ENCODE measurements around the gene SELENOS. TPM values are rescaled to one million over a fixed set of nuclear protein-coding genes. Genes with fewer than 3 reads are reported as not detected.
A peak's percentile ranks its signal among the peaks of the same experiment; 100 is the strongest.

The SELENOS gene
- total RNA-seq, 6 experiments from 2014 or later, result 30.4 to 52.5 (median 39.6) TPM

DNA sequence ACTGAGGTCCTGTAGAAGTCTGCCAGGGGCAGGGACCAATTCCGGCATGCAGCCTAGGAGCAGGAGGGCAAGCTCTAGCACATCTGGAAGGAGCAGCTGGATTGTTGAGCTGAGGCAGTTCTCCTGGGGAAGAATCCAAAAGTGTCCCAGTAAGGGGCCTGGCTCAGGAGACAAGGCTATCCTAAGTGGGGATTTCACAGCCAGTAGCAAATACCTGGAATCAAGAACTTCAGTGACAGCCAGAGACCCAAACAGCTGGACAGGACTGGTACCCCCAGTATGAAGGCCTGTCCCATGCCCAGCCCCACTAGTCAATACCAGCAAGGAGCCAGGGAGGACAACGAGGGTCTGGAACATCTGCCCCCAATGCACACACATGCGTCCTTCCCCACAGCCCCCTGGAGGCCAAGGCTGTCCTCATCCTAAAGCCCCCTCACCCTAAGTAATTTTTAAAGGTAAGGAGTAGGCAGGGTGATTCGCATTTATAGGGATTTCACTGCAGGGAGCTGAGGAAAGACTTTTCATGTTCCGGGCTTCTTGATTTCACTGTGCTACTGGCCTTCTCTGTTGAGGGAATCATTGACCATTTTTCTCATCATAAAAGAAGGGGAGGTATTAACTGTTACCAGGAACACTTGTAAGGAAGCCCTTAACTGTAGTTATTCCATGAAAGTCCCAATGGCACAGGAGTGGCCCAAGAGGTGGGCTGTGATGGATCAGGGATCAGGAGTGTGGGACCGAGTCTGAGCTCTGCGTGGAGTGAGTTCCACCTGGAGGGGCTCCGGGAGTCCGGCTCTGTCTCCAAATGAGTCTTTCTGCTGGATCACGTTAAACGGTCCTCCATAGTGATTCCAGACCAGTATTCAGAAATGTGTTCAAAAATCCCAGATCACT lies 22.9 kb downstream of the SELENOS start:
- no peak for ATAC-seq

DNA sequence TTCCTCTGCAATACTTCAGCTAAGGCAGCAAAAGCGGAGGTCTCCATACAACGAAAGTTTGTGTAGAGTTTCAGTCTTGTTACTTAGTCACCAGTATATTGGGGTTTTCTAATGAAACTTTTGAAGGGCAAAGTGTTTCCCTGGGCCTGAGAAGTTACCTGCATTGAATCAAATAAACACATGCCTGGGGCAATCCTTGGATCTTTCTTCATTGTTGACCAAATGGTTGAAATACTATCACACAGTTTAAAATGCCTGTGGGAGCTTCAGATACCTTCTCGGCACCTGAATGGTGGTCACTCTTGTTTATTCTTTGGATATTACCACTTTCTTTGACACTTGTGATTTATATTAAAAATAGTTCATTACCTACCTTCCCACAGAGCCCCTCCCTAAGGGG lies 24.4 kb downstream of the SELENOS start:
- intact Hi-C loops (cut with DNase I), result loop anchor here in 1 of 2 donors (5.0 kb wide), 1 partner anchor 166 kb away; no protein-coding TSS in a partner anchor
- WGBS (ENCODE audit: insufficient coverage, low coverage, low lambda C conversion rate, missing lambda C conversion rate), result 23% methylated on average over 3 of the region's 3 CpGs

More for the DNA sequence above, 22.9 kb downstream of the SELENOS start:
- 80% methylated on average over 9 of the region's 11 CpGs for WGBS (ENCODE audit: insufficient coverage, low coverage, low lambda C conversion rate, missing lambda C conversion rate)
- TF ChIP-seq POLR2A (IDR thresholded peaks at IDR 0.05), result no peak
- TF ChIP-seq, protein P1, sequence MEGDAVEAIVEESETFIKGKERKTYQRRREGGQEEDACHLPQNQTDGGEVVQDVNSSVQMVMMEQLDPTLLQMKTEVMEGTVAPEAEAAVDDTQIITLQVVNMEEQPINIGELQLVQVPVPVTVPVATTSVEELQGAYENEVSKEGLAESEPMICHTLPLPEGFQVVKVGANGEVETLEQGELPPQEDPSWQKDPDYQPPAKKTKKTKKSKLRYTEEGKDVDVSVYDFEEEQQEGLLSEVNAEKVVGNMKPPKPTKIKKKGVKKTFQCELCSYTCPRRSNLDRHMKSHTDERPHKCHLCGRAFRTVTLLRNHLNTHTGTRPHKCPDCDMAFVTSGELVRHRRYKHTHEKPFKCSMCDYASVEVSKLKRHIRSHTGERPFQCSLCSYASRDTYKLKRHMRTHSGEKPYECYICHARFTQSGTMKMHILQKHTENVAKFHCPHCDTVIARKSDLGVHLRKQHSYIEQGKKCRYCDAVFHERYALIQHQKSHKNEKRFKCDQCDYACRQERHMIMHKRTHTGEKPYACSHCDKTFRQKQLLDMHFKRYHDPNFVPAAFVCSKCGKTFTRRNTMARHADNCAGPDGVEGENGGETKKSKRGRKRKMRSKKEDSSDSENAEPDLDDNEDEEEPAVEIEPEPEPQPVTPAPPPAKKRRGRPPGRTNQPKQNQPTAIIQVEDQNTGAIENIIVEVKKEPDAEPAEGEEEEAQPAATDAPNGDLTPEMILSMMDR (IDR thresholded peaks at IDR 0.05), result no peak
- Histone ChIP-seq H3K4me1 (peaks cover 0 to 21% (median 0%) of the 10 kb centered on the region in 4 donors), H3K27ac (no peak overlapping the region), H3K36me3 (no peaks in the 10 kb centered on the region), H3K4me3 (no peak overlapping the region), H3K9me3 (no peaks in the 10 kb centered on the region), H3K27me3 (no peaks in the 10 kb centered on the region)
- intact Hi-C loops (cut with DNase I), result loop anchor here (5.0 kb wide), 2 partner anchors 167 to 242 kb away; no protein-coding TSS in a partner anchor
- no peak for DNase-seq

DNA sequence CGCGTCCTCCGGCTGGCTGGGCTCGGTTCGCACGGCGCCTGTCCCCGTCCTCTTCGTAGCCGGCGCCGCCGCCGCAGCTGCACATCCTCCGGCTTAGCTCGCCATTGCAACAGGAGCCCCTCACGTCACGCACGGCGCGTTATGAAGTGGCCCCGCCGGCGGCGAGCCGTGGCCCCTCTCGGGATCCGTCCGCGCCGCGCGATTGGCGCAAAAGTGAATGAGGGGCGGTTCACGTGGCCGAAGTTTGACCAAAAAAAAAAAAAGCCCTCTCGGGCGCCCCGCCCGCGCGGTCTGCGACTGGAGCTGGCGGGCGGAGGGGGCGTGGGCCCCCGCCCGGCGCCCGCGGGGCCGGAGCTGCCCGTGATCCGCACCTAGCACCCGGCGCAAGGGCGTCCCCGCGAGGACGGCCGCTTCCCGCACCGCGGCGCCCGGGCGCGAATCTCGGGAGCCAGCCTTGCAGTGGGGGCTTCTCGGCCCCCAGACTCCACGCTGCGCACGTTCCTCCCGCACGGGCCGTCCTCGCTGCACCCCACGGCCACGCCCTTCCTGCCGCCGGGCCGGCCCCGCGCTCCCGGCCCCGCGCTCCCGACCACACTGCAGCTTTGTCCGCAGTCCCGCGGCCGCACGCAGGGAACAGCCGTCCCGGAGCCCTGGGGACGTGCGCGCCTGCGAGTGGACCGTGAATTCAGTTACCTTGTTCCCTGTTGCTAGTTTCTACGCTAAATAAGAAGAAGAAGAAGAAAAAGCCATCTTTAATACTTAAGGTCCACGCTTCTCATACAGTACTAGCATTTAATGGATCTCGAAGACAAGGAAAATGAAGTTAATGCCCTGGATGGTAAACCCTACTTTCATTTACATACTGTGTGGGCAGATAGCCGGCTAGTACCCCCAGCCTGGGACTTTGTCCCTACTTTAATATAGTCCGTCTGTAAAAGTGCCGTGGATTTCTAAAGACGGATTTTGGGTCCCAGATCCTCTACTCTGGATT lies 25.2 kb downstream of the SELENOS start, which contains the start of gene CHSY1:
TSS of gene CHSY1 (minus strand) at position 219 of the 991 bp plus-strand sequence. CDS start 592 bp downstream, outside the sequence.
- no peaks in the 10 kb centered on the region for H3K36me3 ChIP-seq
- H3K4me1 ChIP-seq, result peaks cover 0 to 21% (median 0%) of the 10 kb centered on the region in 4 donors
- ATAC-seq (peak; percentile 81 to 90 (median 88)), DNase-seq (peak; percentile 93 to 94 (median 94))
- intact Hi-C loops (cut with DNase I), result loop anchor here in 1 of 2 donors (5.0 kb wide), 1 partner anchor 165 kb away; no protein-coding TSS in a partner anchor
- no peaks in the 10 kb centered on the region for H3K27me3 ChIP-seq
- peak within 1 kb of the TSS; percentile 64 to 78 (median 75) for H3K27ac ChIP-seq
- TF ChIP-seq, protein P1 (IDR thresholded peaks at IDR 0.05), result peak in 2 of 4 donors; percentile 7 to 16
- peak; percentile 81 for TF ChIP-seq POLR2A (IDR thresholded peaks at IDR 0.05)
- H3K4me3 ChIP-seq, result peak within 1 kb of the TSS; percentile 78 to 91 (median 80)
- H3K9me3 ChIP-seq, result no peaks in the 10 kb centered on the region
- WGBS (ENCODE audit: insufficient coverage, low coverage, low lambda C conversion rate, missing lambda C conversion rate), result under 1% methylated on average over 36 of the region's 108 CpGs

More for the DNA sequence above, 24.4 kb downstream of the SELENOS start:
- no peaks in the 10 kb centered on the region for H3K36me3 ChIP-seq
- H3K4me3 ChIP-seq, result peak overlapping the region; percentile 48 to 91 (median 78)
- H3K27ac ChIP-seq, result peak overlapping the region; percentile 58 to 78 (median 75)
- no peaks in the 10 kb centered on the region for H3K27me3 ChIP-seq
- DNase-seq (no peak), ATAC-seq (no peak)
- no peak for TF ChIP-seq POLR2A (IDR thresholded peaks at IDR 0.05)
- TF ChIP-seq, protein P1 (IDR thresholded peaks at IDR 0.05), result no peak
- H3K4me1 ChIP-seq, result peaks cover 0 to 21% (median 0%) of the 10 kb centered on the region in 4 donors
- no peaks in the 10 kb centered on the region for H3K9me3 ChIP-seq
